Brain pericyte (primary cell): ENCODE data around the gene CGB3.
"Not testable (repeated sequence)": the region's sequence is repeated elsewhere in the genome, so short reads cannot be mapped to it uniquely, and the experiment has no call there.

Experiments
- DNase-seq: peaks from one replicate; pipeline ENCODE4 v3.0.0-alpha.2; 2012; ENCODE audit warnings: low read depth, low spot score

Gene CGB3

DNA sequence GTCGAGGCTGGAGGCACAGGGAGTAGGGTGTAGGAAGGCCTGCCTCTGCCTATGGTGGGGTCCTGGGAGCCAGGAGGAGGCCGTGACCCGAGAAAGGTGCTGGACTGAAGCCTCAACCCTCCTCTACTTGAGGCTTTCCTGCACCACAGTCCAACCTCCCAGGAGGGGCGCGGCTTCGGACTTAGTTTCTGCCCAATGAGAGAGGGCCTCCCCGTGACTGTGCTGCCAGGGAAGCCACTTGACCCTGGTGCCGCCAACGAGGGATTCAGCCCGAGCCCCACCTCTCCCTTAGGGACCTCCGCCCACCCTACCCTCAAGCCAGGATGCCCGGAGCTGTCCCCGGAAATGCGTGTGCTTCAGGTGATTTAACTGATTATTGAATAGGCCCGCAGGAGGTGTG, at the start of gene CGB3:
Gene CGB3 (minus strand): TSS at position 101 of the 400 bp plus-strand sequence. CDS start 362 bp downstream, outside the sequence.
- DNase-seq: not testable (repeated sequence)

DNA sequence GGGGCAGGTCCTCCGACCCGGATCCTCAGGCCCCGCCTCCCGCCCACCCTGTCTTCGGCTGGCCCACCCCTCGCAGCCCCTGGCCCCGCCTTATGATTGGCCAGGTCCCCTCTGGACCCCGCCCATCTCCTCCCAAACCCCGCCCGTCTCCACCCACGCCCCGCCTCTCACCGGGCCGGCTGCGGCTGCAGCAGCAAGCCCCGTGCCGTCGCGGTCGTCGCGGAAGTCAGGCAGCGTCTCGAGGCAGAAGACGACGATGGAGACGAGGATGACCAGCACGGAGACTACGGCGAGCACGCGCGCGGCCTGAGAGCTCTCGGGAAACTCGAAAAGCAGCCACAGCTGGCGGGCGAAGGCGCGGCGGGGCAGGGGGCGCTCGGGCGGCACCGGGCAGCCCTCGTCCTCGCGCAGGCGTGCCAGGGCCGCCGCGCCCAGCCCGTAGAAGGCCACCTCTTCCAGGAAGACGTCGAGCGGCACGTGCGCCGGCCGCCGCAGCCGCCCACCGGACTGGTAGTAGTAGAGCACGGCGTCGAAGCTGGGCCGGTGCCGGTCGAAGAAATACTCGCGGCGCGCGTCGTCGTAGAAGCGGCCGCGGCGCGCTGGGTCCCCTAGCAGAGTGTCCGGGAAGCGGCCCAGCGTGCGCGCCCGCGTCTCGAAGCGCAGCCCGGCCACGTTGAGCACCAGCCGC, 47.9 kb upstream of the CGB3 start:
- DNase-seq: no peak

DNA sequence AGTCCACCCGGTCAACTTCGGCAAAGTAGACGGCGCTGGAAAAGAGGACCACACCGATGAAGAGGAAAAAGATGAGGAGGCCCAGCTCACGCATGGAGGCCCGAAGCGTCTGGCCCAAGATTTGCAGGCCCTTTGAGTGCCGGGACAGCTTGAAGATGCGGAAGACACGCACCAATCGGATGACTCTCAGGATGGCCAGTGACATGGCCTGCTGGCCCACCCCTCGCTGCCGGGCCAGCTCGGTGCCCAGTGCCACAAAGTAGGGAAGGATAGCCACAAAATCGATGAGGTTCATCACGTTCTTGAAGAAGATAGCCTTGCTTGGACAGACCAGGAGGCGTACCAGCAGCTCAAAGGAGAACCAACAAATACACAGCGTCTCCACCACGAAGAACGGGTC, 46.3 kb upstream of the CGB3 start:
- no peak for DNase-seq

DNA sequence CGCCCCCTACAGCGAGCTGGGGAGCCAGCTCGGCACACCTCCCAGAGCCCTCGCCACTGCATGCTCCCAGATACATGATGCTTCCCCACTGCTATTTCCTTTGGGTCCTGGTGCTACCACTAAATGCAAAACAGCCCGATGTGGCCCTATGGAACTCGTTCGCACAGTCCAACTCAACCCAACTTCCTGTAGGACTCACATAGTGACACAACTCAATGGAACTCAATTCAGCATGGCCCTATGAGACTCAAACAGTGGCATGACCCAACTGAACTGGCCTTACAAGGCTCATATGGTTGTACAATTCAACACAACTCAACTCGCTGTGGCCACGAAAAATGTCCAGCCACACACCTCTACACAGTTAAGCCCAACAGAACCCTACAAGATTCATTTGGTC, 44.9 kb upstream of the CGB3 start:
- no peak for DNase-seq

DNA sequence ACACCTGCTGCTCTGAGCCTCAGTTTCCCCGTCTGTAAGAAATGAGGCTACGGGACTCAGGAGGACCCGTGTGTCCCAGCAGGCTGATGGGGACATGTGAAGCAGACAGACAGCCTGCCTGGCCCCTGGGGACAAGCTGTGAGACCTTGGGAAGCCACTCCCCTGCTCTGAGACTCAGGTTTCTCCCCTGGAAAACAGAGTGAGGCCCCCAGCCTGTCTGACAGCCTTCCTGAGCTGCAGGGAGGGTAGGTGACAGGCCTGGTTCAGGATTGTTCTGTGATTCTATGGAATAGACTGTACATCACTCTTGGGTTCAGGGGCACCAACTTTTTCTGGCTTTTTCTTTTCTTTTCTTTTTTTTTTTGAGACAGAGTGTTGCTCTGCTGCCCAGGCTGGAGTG, 43.4 kb upstream of the CGB3 start:
- DNase-seq: no peak

DNA sequence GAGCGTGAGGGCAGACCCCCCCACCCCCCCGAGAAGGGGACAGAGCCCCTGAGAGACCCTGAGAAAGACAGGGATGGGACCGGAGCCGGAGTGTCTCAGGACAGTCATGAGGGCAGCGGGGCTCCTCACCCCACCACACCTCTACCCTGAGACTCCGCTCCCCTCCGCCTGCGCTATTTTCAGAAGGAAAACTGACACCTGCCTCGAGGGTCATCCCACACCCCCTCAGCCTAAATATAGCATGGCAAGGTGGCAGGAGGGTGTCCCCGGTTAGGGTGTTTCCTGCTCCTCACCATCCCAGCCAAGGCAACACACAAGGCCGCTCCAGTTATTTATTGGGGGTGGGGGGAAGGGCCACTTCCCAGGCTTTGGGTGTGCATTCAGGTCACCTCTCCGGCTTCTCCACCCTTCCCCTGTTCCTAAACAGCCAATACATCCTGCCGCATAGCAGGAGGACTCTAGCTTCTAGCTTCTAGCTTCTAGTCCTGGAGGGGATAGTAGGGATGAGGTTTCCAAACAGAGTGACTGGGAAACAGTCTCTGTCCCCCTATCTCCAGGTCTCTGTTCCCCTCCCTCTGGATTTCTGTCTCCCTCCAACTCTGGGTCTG, 41.9 kb upstream of the CGB3 start:
- no peak for DNase-seq

DNA sequence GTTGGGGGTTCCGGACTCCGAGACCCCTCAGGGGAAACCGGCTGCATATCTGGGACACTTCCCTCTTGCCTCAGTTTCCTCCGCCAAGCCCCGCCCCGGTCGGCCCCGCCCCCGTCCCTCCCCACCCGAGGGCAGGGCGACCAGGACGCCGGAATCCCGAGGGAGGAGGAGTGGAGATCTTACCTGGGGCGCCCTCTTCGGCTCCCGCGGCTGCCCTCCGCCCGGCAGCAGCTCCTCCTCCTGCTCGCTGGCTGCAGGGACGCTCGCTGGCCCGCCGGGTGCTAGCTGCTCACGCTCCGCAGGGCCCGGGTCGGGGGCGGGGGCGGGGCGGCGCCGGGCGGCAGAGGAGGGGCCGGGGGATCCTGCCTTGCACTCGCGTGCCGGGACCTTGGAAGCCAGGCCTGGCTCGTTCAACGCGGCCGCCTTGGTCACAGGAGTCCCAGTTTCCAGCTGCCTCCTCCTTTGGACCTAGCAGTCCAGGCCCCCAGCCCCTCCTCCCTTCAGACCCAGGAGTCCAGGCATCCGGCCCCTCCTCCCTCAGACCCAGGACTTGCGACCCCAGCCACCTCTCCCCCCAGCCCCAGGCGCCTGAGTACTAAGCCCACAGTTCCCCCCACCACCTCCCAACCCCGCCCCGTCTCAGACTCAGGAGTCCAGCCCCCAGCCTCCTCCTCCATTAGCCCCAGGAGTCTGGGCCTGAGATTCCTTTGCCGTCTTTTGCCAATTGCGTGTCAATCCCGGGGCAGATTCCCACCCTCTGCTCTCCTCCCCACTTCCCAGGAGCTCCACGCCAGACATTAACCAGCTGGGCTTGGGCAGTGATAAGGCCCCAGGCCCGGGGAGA, 40.9 kb upstream of the CGB3 start, which contains the start of gene NTF4:
Gene NTF4 (minus strand): TSS at position 51 of the 844 bp plus-strand sequence. CDS start 2,821 bp downstream, outside the sequence.
- no peak for DNase-seq

DNA sequence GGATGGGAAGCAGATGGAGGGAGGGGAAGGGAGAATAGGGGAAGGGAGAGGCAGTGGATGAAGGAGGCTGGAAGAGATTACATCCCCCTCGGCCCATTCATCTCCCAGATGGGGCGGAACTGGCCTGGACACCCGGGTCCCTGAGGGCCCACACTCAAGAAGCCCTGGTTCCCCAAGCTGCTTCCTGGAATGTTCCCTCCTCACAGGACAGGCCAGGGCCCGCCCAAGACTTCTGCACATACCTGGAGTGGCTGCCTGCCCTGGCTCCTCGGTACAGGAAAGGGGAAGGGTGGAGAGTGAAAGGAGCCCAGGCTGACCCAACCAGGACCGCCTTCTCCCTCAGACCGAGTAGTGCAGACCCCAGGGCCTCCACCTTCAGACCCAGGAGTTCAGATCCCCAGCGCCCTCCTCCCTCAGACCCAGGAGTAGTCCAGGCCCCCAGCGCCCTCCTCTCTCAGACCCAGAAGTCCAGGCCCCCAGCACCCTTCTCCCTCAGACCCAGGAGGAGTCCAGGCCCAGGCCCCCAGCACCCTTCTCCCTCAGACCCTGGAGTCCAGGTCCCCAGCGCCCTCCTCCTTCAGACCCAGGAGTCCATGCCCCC, 40.0 kb upstream of the CGB3 start:
- no peak for DNase-seq

DNA sequence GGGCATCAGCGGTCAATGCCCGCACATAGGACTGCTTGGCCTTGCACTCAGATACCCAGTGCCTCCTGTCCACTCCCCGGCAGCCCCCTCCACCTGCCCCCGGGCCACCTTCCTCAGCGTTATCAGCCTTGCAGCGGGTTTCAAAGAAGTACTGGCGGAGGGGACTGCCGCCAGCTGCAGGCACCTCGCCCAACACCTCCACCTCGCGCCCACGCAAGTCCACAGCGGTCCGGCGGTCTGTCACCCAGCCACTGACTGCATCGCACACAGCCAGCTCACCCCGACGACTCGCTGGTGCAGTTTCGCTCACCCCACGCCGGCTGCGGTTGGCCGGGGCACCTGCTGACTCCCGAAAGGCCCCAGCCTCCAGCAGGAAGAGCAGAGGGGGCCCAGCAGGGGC, 37.3 kb upstream of the CGB3 start:
- no peak for DNase-seq

DNA sequence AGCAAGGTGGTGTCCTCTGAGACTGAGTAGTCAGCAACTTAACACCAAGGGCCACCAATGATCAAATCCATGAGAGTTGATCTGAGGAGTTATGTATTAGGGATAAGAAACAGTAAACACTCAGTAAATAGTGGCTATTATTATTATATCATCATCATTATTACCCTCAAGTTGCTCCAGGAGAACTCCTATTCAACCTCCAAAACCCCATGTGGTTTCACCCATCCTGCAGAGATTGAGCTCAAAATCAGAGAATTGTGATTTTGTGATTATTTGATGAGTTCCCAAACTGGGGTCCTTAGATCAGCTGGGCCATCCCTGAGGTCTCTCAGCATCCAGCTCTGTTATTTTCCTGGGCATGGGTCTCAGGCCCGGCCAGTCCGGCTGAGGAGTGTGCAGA, 36.9 kb upstream of the CGB3 start:
- no peak for DNase-seq

DNA sequence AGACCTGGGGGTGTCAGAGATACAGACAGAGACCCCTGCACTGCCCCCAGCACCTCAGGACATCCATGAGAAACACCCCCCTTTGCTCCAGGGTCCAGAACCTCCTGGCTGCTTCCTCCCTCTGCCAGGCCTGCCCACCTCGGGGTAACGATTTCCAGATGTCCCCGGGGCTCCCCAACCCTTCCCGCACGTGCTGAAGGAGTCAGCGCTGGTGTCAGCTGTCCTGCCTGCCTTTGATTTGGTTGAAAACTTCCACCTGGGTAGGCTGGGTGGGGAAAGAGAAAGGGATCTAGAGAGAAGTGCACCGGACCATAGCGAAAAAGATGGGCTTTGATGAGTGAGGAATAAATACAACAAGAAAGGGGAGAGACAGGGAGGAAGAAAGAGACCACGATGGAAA, 34.9 kb upstream of the CGB3 start:
- DNase-seq: no peak

DNA sequence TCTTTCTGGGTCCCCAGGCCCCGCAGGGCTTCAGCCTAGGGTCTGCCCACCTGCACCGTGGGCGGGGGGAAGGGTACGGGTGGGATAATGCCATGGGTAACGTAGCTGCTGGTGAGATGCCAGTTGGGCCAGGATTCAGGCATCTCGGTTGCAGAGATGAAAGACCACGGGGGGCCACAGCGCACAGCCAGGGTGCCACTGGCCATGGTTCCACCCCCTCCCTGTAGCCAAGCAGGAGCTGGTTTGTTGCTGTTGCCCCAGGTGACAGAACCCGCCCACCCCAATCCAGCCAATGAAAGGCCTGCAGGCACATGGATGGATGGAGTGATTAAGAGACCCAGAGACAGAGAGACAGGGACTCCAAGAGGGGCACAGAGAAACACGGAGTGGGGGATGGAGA, 34.4 kb upstream of the CGB3 start:
- DNase-seq: no peak

DNA sequence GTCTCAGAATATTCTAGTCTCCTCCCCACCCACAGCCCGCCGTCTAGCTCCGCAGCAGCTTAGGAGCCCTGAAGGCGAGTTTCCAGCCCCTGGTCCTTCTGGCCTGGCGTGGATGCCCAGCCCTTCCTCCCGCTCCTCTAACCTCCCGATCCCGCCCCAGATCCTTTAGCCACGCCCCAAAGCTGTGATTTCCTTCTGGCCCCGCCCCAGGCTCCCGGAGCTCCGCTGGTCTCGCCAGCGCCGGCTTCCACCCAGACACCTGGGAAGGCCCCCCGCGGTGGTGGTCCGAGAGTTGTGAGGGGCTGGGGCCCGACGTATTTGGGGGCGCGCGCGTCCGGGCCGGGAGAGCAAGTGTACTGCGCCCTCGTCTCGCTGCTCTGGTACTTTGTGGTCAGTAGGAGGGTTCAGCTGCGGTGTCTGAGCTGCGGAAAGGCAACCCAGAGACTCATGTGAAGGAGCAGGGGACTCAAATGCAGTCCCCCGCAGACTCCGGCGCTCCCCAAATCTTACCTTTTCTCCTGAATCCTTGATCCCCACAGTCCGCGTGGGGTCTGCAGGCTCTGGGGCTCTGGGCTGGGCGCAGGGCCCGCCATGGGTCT, 33.6 kb upstream of the CGB3 start, which contains the start of gene CGB7:
Gene CGB7 (minus strand): TSS at position 114 of the 599 bp plus-strand sequence. CDS start 2,374 bp downstream, outside the sequence.
- no peak for DNase-seq

DNA sequence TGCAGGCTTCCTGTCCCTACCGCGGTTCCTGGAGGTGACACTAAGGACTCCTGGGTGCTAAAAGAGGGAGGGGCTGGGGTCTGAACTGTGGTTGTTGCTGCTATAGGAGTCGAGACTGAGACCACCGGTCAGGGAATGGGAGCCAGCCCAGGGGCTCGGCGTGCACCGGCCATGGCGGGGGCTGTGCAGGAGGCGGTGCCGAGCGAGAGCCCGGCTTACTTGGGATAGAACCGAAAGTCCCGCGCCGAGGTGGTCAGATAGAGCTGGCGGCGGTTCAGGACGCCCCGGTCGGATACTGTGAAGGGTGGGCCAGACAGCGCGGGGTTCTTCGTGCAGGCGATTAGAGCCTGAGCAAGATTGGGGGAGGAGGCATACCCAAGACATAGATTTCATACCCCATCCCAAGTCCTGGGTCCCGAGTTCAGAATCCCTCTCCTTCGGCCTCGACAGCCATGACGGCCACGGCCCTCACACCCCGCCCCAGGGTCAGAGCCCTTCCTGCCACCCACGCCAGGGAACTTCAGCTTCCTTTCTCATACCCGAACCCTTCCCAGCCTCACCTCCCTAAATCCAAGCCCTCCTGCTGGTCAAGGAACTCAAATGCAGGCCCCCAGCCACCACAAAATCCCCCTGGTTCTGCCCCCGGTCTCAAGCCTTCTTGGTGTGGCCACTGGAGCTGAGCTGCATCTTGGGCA, 32.9 kb upstream of the CGB3 start:
- DNase-seq: not testable (repeated sequence)

DNA sequence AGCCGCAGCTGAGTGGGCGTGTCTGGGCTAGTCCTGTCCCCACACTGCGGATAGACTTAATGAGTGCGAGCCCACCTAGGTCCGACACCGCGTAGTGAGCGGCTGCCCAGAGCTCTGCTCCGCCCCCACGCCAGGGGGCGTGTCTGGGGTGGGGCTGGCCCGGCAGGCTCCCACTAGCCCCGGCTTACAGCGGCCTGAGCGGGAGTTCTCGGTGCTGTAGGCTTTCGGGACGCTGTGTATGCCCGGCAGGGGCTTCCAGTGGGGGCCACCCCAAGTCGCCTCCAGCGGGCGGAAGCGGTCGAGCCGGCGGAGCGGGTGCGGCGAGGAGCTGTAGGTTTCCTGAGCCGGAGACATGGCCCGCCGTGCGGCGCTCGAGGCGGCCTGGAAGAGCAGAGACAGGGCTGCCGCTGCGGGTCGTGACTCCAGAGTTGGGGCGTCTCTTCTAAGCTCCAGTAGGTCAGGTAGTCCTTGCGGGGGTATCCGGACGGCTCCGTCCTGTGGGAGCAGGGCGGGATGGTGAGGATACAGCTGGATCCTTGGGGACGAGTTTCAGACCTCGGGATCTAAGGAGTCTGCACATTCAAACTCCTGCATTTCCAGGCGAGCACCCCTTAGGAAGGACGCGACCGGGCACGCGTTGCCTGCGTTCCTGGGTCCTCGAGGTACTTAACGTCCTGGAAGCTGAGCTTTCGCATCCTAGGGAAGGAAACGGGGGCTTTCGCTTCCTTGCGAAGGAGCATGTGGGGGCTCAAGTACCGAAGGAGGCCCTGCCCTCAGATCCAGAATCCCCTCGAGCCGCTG, 32.2 kb upstream of the CGB3 start:
- DNase-seq: no peak

DNA sequence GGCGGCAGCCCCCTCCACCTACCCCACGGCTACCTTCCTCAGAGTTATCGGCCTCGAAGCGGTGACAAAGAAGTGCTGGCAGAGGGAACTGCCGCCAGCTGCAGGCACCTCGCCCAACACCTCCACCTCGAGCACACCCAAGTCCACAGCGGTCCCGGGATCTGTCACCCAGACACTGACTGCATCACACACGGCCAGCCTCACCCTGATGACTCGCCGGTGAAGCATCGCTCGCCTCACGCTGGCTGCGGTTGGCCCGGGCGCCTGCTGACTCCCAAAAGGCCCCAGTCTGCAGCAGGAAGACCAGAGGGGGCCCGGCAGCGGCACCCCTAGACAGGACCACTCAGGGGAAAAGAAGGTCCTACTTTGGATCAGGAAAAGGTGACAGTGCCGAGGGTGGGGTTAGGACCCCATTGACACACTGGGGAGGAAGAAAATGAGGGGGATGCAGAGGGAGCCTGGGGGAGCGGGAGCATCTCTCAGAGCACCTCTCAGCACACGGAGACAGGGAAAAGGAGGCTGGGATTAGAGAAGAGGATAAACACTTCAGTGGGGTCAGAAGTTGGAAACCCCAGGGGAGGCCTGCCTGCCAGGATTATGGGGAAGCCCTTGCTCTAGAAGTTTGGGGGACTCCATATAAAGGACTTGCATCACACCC, 26.4 kb upstream of the CGB3 start:
- not testable (repeated sequence) for DNase-seq

DNA sequence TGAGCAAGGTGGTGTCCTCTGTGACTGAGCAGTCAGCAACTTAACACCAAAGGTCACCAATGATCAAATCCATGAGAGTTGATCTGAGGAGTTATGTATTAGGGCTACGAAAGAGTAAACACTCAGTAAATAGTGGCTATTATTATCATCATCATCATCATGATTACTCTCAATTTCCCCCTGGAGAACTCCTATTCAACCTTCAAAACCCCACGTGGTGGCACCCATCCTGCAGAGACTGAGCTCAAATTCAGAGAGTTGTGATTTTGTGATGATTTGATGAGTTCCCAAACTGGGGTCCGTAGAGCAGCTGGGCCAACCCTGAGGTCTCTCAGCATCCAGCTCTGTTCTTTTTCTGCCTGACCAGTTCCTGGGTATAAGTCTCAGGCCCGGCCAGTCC, 25.7 kb upstream of the CGB3 start:
- not testable (repeated sequence) for DNase-seq

DNA sequence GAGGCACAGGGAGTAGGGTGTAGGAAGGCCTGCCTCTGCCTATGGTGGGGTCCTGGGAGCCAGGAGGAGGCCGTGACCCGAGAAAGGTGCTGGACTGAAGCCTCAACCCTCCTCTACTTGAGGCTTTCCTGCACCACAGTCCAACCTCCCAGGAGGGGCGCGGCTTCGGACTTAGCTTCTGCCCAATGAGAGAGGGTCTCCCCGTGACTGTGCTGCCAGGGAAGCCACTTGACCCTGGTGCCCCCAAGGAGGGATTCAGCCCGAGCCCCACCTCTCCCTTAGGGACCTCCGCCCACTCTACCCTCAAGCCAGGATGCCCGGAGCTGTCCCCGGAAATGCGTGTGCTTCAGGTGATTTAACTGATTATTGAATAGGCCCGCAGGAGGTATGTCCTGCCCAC, 24.9 kb upstream of the CGB3 start, which contains the start of gene CGB8:
Gene CGB8 (minus strand): TSS at position 101 of the 400 bp plus-strand sequence. CDS start 372 bp downstream, outside the sequence.
- not testable (repeated sequence) for DNase-seq

DNA sequence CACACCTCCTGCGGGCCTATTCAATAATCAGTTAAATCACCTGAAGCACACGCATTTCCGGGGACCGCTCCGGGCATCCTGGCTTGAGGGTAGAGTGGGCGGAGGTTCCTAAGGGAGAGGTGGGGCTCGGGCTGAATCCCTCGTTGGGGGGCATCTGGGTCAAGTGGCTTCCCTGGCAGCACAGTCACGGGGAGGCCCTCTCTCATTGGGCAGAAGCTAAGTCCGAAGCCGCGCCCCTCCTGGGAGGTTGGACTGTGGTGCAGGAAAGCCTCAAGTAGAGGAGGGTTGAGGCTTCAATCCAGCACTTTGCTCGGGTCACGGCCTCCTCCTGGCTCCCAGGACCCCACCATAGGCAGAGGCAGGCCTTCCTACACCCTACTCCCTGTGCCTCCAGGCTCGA, 19.4 kb upstream of the CGB3 start, which contains the start of gene CGB5:
Gene CGB5 (plus strand): TSS at position 301 of the 400 bp plus-strand sequence. CDS start 362 bp downstream, outside the sequence.
- not testable (repeated sequence) for DNase-seq
